Measurements from ENCODE around the gene HOXC10.

Gene HOXC10

DNA sequence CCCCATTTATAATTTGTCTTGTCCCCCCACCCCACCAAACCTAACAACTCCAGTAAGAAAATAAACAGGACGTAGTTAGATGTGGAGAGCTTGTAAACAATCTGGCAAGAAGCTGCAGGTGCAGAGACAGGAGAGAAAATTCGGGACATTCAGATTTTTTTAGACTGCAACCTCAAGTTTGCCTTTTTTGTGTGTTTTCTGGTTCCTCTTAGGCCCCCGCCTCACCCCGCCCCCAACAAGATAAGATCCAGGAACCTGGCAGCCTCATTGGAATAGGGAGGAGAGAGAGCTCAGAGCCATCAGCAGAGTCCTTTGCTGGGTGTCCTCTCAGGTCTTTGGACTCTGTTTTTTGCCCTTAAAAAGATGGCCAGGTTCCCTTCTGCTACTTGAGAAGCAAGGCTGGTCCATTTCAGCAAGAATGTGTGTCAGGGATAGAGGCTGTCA lies 2.9 kb downstream of the HOXC10 start:
- H3K27ac ChIP-seq (replicated peaks): no peak overlapping the region
- TF ChIP-seq REST (IDR thresholded peaks at IDR 0.05; ENCODE audit: insufficient replicate concordance, low read depth) (no peak), SPI1 (IDR thresholded peaks at IDR 0.05; ENCODE audit: borderline replicate concordance, low read depth) (no peak), GABPA (IDR thresholded peaks at IDR 0.05; ENCODE audit: low read depth) (no peak), POLR2AphosphoS5 (IDR thresholded peaks at IDR 0.05; ENCODE audit: low read depth) (no peak), CTCF (IDR thresholded peaks at IDR 0.05; ENCODE audit: insufficient read depth, low read length) (no peak)
- no peak overlapping the region for H3K4me3 ChIP-seq (replicated peaks; ENCODE audit: insufficient read depth, low read length)
- DNase-seq (ENCODE audit: low read depth in 1 of 2, low spot score in 1 of 2): no peak
- peaks cover 52% of the 10 kb centered on the region for H3K27me3 ChIP-seq (ENCODE audit: insufficient read depth, poor library complexity, severe bottlenecking)

- TF ChIP-seq SPI1 (IDR thresholded peaks at IDR 0.05; ENCODE audit: borderline replicate concordance, low read depth) (no peak), CTCF (IDR thresholded peaks at IDR 0.05; ENCODE audit: insufficient read depth, low read length) (no peak), GABPA (IDR thresholded peaks at IDR 0.05; ENCODE audit: low read depth) (0 out of 2 replicates have a peak, but pooled peaks have one; percentile 18), REST (IDR thresholded peaks at IDR 0.05; ENCODE audit: insufficient replicate concordance, low read depth) (no peak), POLR2AphosphoS5 (IDR thresholded peaks at IDR 0.05; ENCODE audit: low read depth) (no peak)
- no peak overlapping the region for H3K27ac ChIP-seq (replicated peaks)
- no peak overlapping the region for H3K4me3 ChIP-seq (replicated peaks; ENCODE audit: insufficient read depth, low read length)
- peaks cover 60% of the 10 kb centered on the region for H3K27me3 ChIP-seq (ENCODE audit: insufficient read depth, poor library complexity, severe bottlenecking)
- no peak for DNase-seq (ENCODE audit: low read depth in 1 of 2, low spot score in 1 of 2)
Measured at GRCh38 chr12:53988541-53989226, 3.7 kb downstream of the HOXC10 start.

DNA sequence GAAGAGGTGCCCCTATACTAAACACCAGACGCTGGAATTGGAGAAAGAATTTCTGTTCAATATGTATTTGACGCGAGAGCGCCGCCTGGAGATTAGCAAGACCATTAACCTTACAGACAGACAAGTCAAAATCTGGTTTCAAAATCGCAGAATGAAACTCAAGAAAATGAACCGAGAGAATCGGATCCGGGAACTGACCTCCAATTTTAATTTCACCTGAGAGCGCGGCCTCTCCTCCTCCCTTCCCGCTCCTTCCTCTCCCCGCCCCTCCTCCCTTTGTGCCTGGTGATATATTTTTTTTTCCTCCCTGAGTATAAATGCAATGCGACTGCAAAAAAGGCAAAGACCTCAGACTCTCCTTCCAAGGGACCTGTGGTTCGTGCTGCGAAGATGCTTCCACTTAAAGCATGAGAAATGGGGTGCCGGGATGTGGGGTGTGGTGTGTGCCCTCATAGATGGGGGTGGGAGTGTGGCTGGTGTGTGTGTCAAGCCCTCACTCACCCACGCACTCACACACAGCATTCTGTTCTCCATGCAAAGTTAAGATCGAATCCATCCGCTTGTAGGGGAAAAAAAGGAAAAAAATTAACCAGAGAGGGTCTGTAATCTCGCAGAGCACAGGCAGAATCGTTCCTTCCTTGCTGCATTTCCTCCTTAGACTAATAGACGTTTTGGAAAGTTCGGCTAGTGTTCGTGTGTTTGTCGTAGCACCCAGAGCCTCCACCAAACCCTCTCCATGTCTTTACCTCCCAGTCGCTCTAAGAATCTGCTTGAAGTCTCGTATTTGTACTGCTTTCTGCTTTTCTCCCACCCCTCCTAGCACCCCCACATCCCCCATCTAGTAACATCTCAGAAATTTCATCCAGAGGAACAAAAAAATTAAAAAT lies 4.5 kb downstream of the HOXC10 start:
- no peak overlapping the region for H3K4me3 ChIP-seq (replicated peaks; ENCODE audit: insufficient read depth, low read length)
- no peak for TF ChIP-seq POLR2AphosphoS5 (IDR thresholded peaks at IDR 0.05; ENCODE audit: low read depth)
- TF ChIP-seq REST (IDR thresholded peaks at IDR 0.05; ENCODE audit: insufficient replicate concordance, low read depth): no peak
- TF ChIP-seq GABPA (IDR thresholded peaks at IDR 0.05; ENCODE audit: low read depth): no peak
- TF ChIP-seq CTCF (IDR thresholded peaks at IDR 0.05; ENCODE audit: insufficient read depth, low read length): peak; percentile 45
- no peak for TF ChIP-seq SPI1 (IDR thresholded peaks at IDR 0.05; ENCODE audit: borderline replicate concordance, low read depth)
- H3K27me3 ChIP-seq (ENCODE audit: insufficient read depth, poor library complexity, severe bottlenecking): peaks cover 68% of the 10 kb centered on the region
- DNase-seq (ENCODE audit: low read depth in 1 of 2, low spot score in 1 of 2): peak in 1 of 2 experiments; percentile 74
- no peak overlapping the region for H3K27ac ChIP-seq (replicated peaks)
